Measurements from ENCODE around the gene ZNF276.

Gene ZNF276

GRCh38 chr16:89738538-89739317 is 17.4 kb downstream of the ZNF276 start:
- TF ChIP-seq EP300 (IDR thresholded peaks at IDR 0.05; ENCODE audit: borderline replicate concordance) (no peak), RAD21 (IDR thresholded peaks at IDR 0.05; ENCODE audit: low read depth) (no peak), TCF12 (IDR thresholded peaks at IDR 0.05; ENCODE audit: low read depth) (no peak), USF1 (IDR thresholded peaks at IDR 0.05) (no peak), TAF1 (IDR thresholded peaks at IDR 0.05; ENCODE audit: low read depth) (no peak), FOXM1 (IDR thresholded peaks at IDR 0.05; ENCODE audit: borderline replicate concordance, low read depth) (no peak), CREB1 (IDR thresholded peaks at IDR 0.05; ENCODE audit: low read depth) (no peak), CEBPB (IDR thresholded peaks at IDR 0.05) (no peak)

GRCh38 chr16:89739383-89739782 is 18.0 kb downstream of the ZNF276 start:
- TF ChIP-seq YY1 (IDR thresholded peaks at IDR 0.05; ENCODE audit: low read depth), result no peak

GRCh38 chr16:89741342-89742014 is 20.1 kb downstream of the ZNF276 start:
- TF ChIP-seq USF1 (IDR thresholded peaks at IDR 0.05) (no peak), CREB1 (IDR thresholded peaks at IDR 0.05; ENCODE audit: low read depth) (no peak), ZBTB7A (IDR thresholded peaks at IDR 0.05; ENCODE audit: low read depth) (no peak), TCF12 (IDR thresholded peaks at IDR 0.05; ENCODE audit: low read depth) (no peak), CEBPB (IDR thresholded peaks at IDR 0.05) (no peak), TEAD4 (IDR thresholded peaks at IDR 0.05) (no peak), EGR1 (IDR thresholded peaks at IDR 0.05) (no peak), EP300 (IDR thresholded peaks at IDR 0.05; ENCODE audit: borderline replicate concordance) (no peak), FOXM1 (IDR thresholded peaks at IDR 0.05; ENCODE audit: borderline replicate concordance, low read depth) (no peak), REST (IDR thresholded peaks at IDR 0.05; ENCODE audit: low read depth) (no peak), TAF1 (IDR thresholded peaks at IDR 0.05; ENCODE audit: low read depth) (no peak)

- TF ChIP-seq EP300 (IDR thresholded peaks at IDR 0.05; ENCODE audit: borderline replicate concordance) (no peak), USF1 (IDR thresholded peaks at IDR 0.05) (no peak), FOXM1 (IDR thresholded peaks at IDR 0.05; ENCODE audit: borderline replicate concordance, low read depth) (no peak), YY1 (IDR thresholded peaks at IDR 0.05; ENCODE audit: low read depth) (no peak), TEAD4 (IDR thresholded peaks at IDR 0.05) (no peak), RAD21 (IDR thresholded peaks at IDR 0.05; ENCODE audit: low read depth) (no peak), ZBTB7A (IDR thresholded peaks at IDR 0.05; ENCODE audit: low read depth) (no peak), TCF12 (IDR thresholded peaks at IDR 0.05; ENCODE audit: low read depth) (no peak), CREB1 (IDR thresholded peaks at IDR 0.05; ENCODE audit: low read depth) (no peak), MAX (IDR thresholded peaks at IDR 0.05) (no peak), NFIC (IDR thresholded peaks at IDR 0.05) (no peak), CEBPB (IDR thresholded peaks at IDR 0.05) (no peak)
These were observed 21.6 kb downstream of the ZNF276 start for GRCh38 chr16:89742948-89743347.

- no peak for TF ChIP-seq RAD21 (IDR thresholded peaks at IDR 0.05; ENCODE audit: low read depth)
- TF ChIP-seq EP300 (IDR thresholded peaks at IDR 0.05; ENCODE audit: borderline replicate concordance), result no peak
- TF ChIP-seq CREB1 (IDR thresholded peaks at IDR 0.05; ENCODE audit: low read depth), result no peak
- TF ChIP-seq EGR1 (IDR thresholded peaks at IDR 0.05), result no peak
- TF ChIP-seq USF1 (IDR thresholded peaks at IDR 0.05), result no peak
- TF ChIP-seq NFIC (IDR thresholded peaks at IDR 0.05), result no peak
- TF ChIP-seq ZBTB7A (IDR thresholded peaks at IDR 0.05; ENCODE audit: low read depth), result no peak
- TF ChIP-seq TEAD4 (IDR thresholded peaks at IDR 0.05), result no peak
- no peak for TF ChIP-seq TAF1 (IDR thresholded peaks at IDR 0.05; ENCODE audit: low read depth)
- no peak for TF ChIP-seq YY1 (IDR thresholded peaks at IDR 0.05; ENCODE audit: low read depth)
- no peak for TF ChIP-seq FOXM1 (IDR thresholded peaks at IDR 0.05; ENCODE audit: borderline replicate concordance, low read depth)
- TF ChIP-seq REST (IDR thresholded peaks at IDR 0.05; ENCODE audit: low read depth), result no peak
- TF ChIP-seq TCF12 (IDR thresholded peaks at IDR 0.05; ENCODE audit: low read depth), result no peak
These were observed 23.5 kb downstream of the ZNF276 start for GRCh38 chr16:89744813-89745212.
